HepG2 (cell line): ENCODE measurements around the gene TSLP. TPM values are rescaled to one million over a fixed set of nuclear protein-coding genes. Genes with fewer than 3 reads are reported as not detected.
A peak's percentile ranks its signal among the peaks of the same experiment; 100 is the strongest.

Experiments used
- BCL3 ChIP-seq: sonication (generic); formaldehyde crosslinking; IDR thresholded peaks from 2 replicates; pipeline ENCODE4 v1.5.1; 2020; ENCODE audit warnings: mild to moderate bottlenecking, missing genetic modification reagents, moderate library complexity
- CCDC6 ChIP-seq: sonication (generic); formaldehyde crosslinking; IDR thresholded peaks from 2 replicates; pipeline ENCODE4 v1.8.1; 2022; ENCODE audit warnings: mild to moderate bottlenecking, missing genetic modification reagents, moderate library complexity
- DMTF1 ChIP-seq: sonication (generic); formaldehyde crosslinking; IDR thresholded peaks from 2 replicates; pipeline ENCODE4 v1.4.0; 2020; ENCODE audit warnings: mild to moderate bottlenecking, missing genetic modification reagents
- KAT2B ChIP-seq: fragments of 150-350 bp; IDR thresholded peaks from 2 replicates; pipeline ENCODE4 v1.6.1; 2014; ENCODE audit warnings: low read depth, low read length, borderline replicate concordance
- KAT8 ChIP-seq: IDR thresholded peaks from 2 replicates; pipeline ENCODE4 v1.6.1; 2016; ENCODE audit warnings: missing genetic modification reagents, missing compliant biosample characterization
- KMT2A ChIP-seq: sonication (generic); formaldehyde crosslinking; IDR thresholded peaks from 2 replicates; pipeline ENCODE4 v1.4.0; 2020; ENCODE audit warnings: missing genetic modification reagents
- PRDM15 ChIP-seq: sonication (generic); formaldehyde crosslinking; IDR thresholded peaks from 2 replicates; pipeline ENCODE4 v1.4.0; 2020; ENCODE audit warnings: missing genetic modification reagents
- RBAK ChIP-seq: sonication (generic); formaldehyde crosslinking; IDR thresholded peaks from 2 replicates; pipeline ENCODE4 v1.5.1; 2020; ENCODE audit warnings: mild to moderate bottlenecking, missing genetic modification reagents
- RBFOX2 ChIP-seq: fragments of 200-400 bp; formaldehyde crosslinking; IDR thresholded peaks from 2 replicates; pipeline ENCODE4 v1.6.1; 2017; ENCODE audit warnings: low read depth, mild to moderate bottlenecking, low read length
- RELA ChIP-seq: sonication (generic); formaldehyde crosslinking; IDR thresholded peaks from 2 replicates; pipeline ENCODE4 v1.4.0; 2020; ENCODE audit warnings: missing genetic modification reagents
- RNF219 ChIP-seq: sonication (generic); formaldehyde crosslinking; IDR thresholded peaks from 2 replicates; pipeline ENCODE4 v1.5.0; 2020; ENCODE audit warnings: mild to moderate bottlenecking, missing genetic modification reagents
- SYNCRIP ChIP-seq: fragments of 200-400 bp; formaldehyde crosslinking; IDR thresholded peaks from 2 replicates; pipeline ENCODE4 v1.6.1; 2018; ENCODE audit warnings: mild to moderate bottlenecking, low read depth, low read length; ENCODE audit not compliant: insufficient read depth
- THYN1 ChIP-seq: sonication (generic); formaldehyde crosslinking; IDR thresholded peaks from 2 replicates; pipeline ENCODE4 v1.8.1; 2023; ENCODE audit warnings: low read depth, mild to moderate bottlenecking, moderate library complexity, missing genetic modification reagents, borderline replicate concordance
- ZFP37 ChIP-seq: sonication (generic); formaldehyde crosslinking; IDR thresholded peaks from 2 replicates; pipeline ENCODE4 v1.4.0; 2020; ENCODE audit warnings: missing genetic modification reagents, borderline replicate concordance
- ZNF546 ChIP-seq: sonication (generic); formaldehyde crosslinking; conservative IDR thresholded peaks from 2 replicates; pipeline ENCODE4 v1.8.1; 2023; ENCODE audit warnings: mild to moderate bottlenecking, missing genetic modification reagents
- ZNF737 ChIP-seq: sonication (generic); formaldehyde crosslinking; IDR thresholded peaks from 2 replicates; pipeline ENCODE4 v1.5.0; 2020; ENCODE audit warnings: missing genetic modification reagents, mild to moderate bottlenecking, borderline replicate concordance
- ZNF839 ChIP-seq: sonication (generic); formaldehyde crosslinking; IDR thresholded peaks from 2 replicates; pipeline ENCODE4 v1.4.0; 2020; ENCODE audit warnings: missing genetic modification reagents, mild to moderate bottlenecking, borderline replicate concordance
- polyA plus RNA-seq, 8 experiments: library from polyadenylated mRNA; depleted of rRNA in 3 of 8; stranded (reverse) in 7 of 8; unstranded in 1 of 8; fragments of >200 nt; fragmentation: Illumina TruSeq in 4 of 8; extraction: Trizol in 4 of 8; gene quantifications; 2 replicates each; pipeline versions ENCODE4 v1.2.1 to v1.2.3, GENCODE V29; 2011 to 2016; ENCODE audit warnings: low read depth in 4 of 8, missing spikeins in 1 of 8, mixed read lengths in 1 of 8; ENCODE audit not compliant: insufficient read depth in 1 of 8
- total RNA-seq, 5 experiments: library from RNA; depleted of rRNA; stranded (reverse); fragments of >200 nt; fragmentation: Illumina TruSeq; extraction: Trizol; gene quantifications; 2 replicates each; pipeline ENCODE4 v1.2.3, GENCODE V29; 2016; ENCODE audit warnings: low read depth in 1 of 5

The TSLP gene
- total and polyA plus RNA-seq, 2 of the 13 experiments (the other 11 are each of a cell fraction or from before 2014, with no cell fraction given) = not detected

- TF ChIP-seq RBFOX2 = peak; percentile 70
- peak; percentile 98 for TF ChIP-seq KMT2A (CRISPR knock-in tag)
- TF ChIP-seq KAT2B = no peak
- peak; percentile 99 for TF ChIP-seq KAT8 (CRISPR knock-in tag)
- peak; percentile 97 for TF ChIP-seq CCDC6 (CRISPR knock-in tag)
- peak; percentile 92 for TF ChIP-seq RNF219
- peak; percentile 96 for TF ChIP-seq BCL3
- peak; percentile 90; the same call in 1 of the 2 replicates for TF ChIP-seq ZFP37 (CRISPR knock-in tag)
- TF ChIP-seq RELA (CRISPR knock-in tag) = 0 out of 2 replicates have a peak, but pooled peaks have one; percentile 12
- TF ChIP-seq SYNCRIP = no peak
- peak; percentile 83 for TF ChIP-seq ZNF737
- TF ChIP-seq PRDM15 = no peak
- peak; percentile 37; the same call in 1 of the 2 replicates for TF ChIP-seq DMTF1 (CRISPR knock-in tag)
- 0 out of 2 replicates have a peak, but pooled peaks have one; percentile 57 for TF ChIP-seq ZNF839 (CRISPR knock-in tag)
- peak; percentile 62; the same call in 1 of the 2 replicates for TF ChIP-seq RBAK (CRISPR knock-in tag)
- 0 out of 2 replicates have a peak, but pooled peaks have one; percentile 56 for TF ChIP-seq ZNF546 (CRISPR knock-in tag)
- no peak for TF ChIP-seq THYN1 (CRISPR knock-in tag)
These were observed 20.7 kb downstream of the TSLP start, which contains the start of gene WDR36 (continued) for GRCh38 chr5:111092062-111092853.
